Mucosa of stomach (tissue), 1 donor: ENCODE results near the gene TIPARP.

Source experiments
- H3K27me3 ChIP-seq: one replicate; pipeline ENCODE4 v1.7.0; 2013; ENCODE audit warnings: mild to moderate bottlenecking, low read length; ENCODE audit not compliant: control insufficient read depth, insufficient read depth
- H3K36me3 ChIP-seq: one replicate; pipeline ENCODE4 v1.7.0; 2013; ENCODE audit warnings: low read length; ENCODE audit not compliant: control insufficient read depth, insufficient read depth
- H3K4me1 ChIP-seq: one replicate; pipeline ENCODE4 v1.7.0; 2013; ENCODE audit warnings: mild to moderate bottlenecking, low read length; ENCODE audit not compliant: control insufficient read depth, insufficient read depth
- H3K4me3 ChIP-seq: one replicate; pipeline ENCODE4 v1.7.0; 2013; ENCODE audit warnings: low read length
- H3K9ac ChIP-seq: one replicate; pipeline ENCODE4 v1.7.0; 2013; ENCODE audit warnings: mild to moderate bottlenecking, low read length, moderate library complexity
- H3K9me3 ChIP-seq: one replicate; pipeline ENCODE4 v1.7.0; 2013; ENCODE audit warnings: mild to moderate bottlenecking, low read length, moderate library complexity; ENCODE audit not compliant: control insufficient read depth
- donor health status: Pancreatic carcinoma.

The TIPARP gene

DNA sequence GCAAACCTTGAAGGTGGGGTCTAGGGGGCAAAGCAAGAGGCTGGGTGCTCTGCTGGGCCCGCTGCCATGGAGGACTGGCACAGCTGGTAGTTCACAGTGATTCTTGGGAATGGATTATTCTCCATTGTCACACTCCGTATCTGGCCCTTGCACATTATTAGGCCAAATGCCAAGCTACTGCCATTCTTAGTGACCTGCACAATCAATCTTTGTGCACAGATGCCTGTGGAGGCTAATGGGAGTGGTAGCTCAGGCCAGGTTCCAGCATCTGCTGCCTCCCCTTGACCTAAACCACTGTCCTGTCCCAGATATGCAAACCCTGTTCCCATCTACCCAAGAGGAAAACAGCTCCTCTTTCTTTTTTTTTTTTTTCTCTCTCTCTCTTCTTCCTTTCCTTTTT, 67.5 kb downstream of the TIPARP start:
- no peak overlapping the region for H3K4me3 ChIP-seq
- no peak overlapping the region for H3K9ac ChIP-seq
- no peaks in the 10 kb centered on the region for H3K27me3 ChIP-seq
- no peaks in the 10 kb centered on the region for H3K36me3 ChIP-seq
- H3K9me3 ChIP-seq: no peaks in the 10 kb centered on the region
- peaks cover 6% of the 10 kb centered on the region for H3K4me1 ChIP-seq

DNA sequence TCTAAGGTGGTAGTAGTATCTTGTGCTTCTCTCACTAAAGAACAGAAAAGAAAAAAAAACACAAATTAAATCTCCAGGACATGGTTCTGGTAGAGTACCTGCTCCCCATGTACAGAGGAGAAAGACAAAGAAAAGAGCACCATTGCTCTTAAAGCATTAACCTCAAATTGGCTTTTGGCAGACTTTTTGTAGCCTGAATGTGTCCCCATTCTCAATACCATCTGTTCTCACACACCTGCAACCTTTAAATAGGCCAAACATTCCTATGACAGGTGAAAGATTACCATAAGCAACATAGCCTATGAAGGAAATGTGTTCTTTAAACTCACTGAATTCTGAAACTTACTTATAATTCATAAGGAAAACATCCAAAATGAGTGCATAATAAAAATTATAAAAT, 68.0 kb downstream of the TIPARP start:
- Histone ChIP-seq H3K36me3 (no peaks in the 10 kb centered on the region), H3K9ac (no peak overlapping the region), H3K4me3 (no peak overlapping the region), H3K9me3 (no peaks in the 10 kb centered on the region), H3K4me1 (peaks cover 6% of the 10 kb centered on the region), H3K27me3 (no peaks in the 10 kb centered on the region)

- peaks cover 6% of the 10 kb centered on the region for H3K4me1 ChIP-seq
- no peaks in the 10 kb centered on the region for H3K27me3 ChIP-seq
- no peak overlapping the region for H3K9ac ChIP-seq
- no peak overlapping the region for H3K4me3 ChIP-seq
- H3K9me3 ChIP-seq: no peaks in the 10 kb centered on the region
- H3K36me3 ChIP-seq: no peaks in the 10 kb centered on the region
Observed at GRCh38 chr3:156743859-156744258, 69.5 kb downstream of the TIPARP start.

GRCh38 chr3:156744631-156745030, 70.2 kb downstream of the TIPARP start:
- H3K4me1 ChIP-seq: peaks cover 6% of the 10 kb centered on the region
- no peaks in the 10 kb centered on the region for H3K27me3 ChIP-seq
- H3K9ac ChIP-seq: no peak overlapping the region
- H3K9me3 ChIP-seq: no peaks in the 10 kb centered on the region
- H3K4me3 ChIP-seq: no peak overlapping the region
- H3K36me3 ChIP-seq: no peaks in the 10 kb centered on the region

DNA sequence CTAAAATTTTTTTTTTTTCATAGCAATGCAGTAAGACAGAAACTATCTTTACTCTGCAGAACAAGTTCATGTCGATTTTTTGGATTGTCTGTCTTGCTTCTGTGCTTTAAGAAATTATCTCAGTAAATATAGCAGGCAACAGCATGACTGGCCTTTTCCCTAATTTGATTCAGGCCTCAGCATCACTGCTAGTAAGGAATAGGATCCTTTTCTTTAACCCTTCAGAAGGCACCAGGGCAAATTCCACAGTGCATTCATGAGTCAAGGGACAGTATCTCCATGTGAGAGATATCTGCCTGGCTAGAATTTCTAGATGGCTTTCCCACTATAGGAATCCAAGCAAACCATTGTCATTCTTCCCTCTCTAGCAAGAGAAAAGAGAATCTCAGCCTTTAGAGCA, 71.4 kb downstream of the TIPARP start:
- H3K9ac ChIP-seq: no peak overlapping the region
- H3K4me1 ChIP-seq: peaks cover 6% of the 10 kb centered on the region
- H3K9me3 ChIP-seq: no peaks in the 10 kb centered on the region
- H3K27me3 ChIP-seq: no peaks in the 10 kb centered on the region
- H3K36me3 ChIP-seq: no peaks in the 10 kb centered on the region
- no peak overlapping the region for H3K4me3 ChIP-seq

GRCh38 chr3:156747046-156747445, 72.7 kb downstream of the TIPARP start:
- H3K9ac ChIP-seq: no peak overlapping the region
- no peaks in the 10 kb centered on the region for H3K9me3 ChIP-seq
- no peak overlapping the region for H3K4me3 ChIP-seq
- H3K36me3 ChIP-seq: no peaks in the 10 kb centered on the region
- peaks cover 1% of the 10 kb centered on the region for H3K4me1 ChIP-seq
- H3K27me3 ChIP-seq: no peaks in the 10 kb centered on the region

DNA sequence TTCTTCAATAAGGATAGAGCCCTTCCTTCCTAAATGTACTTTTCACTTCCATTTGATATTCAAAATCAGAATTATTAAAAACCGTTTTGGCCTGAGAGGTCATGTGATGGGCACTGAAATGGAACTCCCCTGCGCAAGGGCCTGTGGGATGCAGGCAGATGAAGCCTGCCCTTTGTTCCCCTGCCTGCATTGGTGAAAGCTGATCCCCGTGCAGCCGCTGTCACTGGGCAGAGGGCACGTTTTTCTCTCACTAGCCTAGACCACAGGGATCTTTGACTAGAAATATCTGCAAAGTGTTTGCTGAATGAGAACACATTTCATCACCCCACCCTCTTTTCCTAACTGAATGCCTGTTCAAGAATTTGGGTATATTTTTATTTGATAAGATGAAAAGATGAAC, 74.9 kb downstream of the TIPARP start:
- no peak overlapping the region for H3K4me3 ChIP-seq
- H3K27me3 ChIP-seq: no peaks in the 10 kb centered on the region
- H3K9me3 ChIP-seq: no peaks in the 10 kb centered on the region
- H3K36me3 ChIP-seq: no peaks in the 10 kb centered on the region
- H3K9ac ChIP-seq: no peak overlapping the region
- H3K4me1 ChIP-seq: no peaks in the 10 kb centered on the region

DNA sequence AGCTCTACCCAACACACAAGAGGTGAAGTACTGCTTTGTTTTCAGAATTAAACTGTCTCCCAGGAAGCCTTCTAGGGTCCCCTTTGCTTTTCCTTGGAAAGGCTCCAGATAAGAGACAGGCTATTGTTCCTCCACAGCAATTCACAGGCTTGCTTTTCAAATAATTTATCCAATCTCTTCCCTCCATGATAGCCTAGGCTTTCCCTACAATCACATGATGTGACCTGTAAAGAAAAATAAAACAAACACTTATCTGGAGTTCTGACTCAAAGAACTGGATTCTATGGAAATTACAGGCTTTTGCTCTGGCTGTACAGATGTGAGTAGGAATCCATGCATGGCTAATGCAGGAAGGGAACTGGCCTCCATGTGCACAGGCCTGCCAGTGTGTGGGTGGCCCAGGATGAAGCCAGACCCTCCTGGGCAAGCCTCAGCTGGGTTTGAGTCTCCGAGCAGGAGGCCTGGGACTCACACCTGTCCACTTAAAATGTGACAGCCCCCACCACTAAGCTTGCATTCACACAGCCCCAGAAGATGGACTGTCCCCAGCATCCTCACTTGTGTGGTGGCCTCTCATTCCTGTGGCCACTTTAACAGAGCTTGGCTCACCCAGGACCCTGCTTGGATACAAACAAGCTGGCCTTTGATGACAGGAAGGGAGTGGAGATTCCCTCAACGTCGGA, 75.9 kb downstream of the TIPARP start:
- H3K36me3 ChIP-seq: no peaks in the 10 kb centered on the region
- no peaks in the 10 kb centered on the region for H3K27me3 ChIP-seq
- no peak overlapping the region for H3K9ac ChIP-seq
- no peaks in the 10 kb centered on the region for H3K9me3 ChIP-seq
- no peaks in the 10 kb centered on the region for H3K4me1 ChIP-seq
- H3K4me3 ChIP-seq: no peak overlapping the region

DNA sequence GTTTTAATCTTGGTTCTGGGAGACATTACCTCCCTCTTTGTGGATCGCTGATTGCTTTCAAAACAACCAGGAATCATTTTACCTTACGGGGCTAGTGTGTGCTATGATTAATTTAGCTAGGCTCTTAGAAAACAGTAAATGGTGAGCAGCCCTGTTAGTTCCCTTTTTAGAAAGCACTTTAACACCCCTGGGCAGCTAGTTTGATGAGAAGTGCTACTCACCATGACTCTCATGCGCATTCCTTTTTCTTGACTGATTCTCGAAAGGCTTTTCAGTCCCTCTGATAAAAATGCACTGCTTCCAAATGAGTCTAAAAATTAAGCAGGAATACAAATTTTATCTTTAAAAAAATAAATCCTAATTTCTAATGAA, 76.5 kb downstream of the TIPARP start:
- Histone ChIP-seq H3K4me3 (no peak overlapping the region), H3K4me1 (no peaks in the 10 kb centered on the region), H3K27me3 (no peaks in the 10 kb centered on the region)

GRCh38 chr3:156751461-156752025, 77.2 kb downstream of the TIPARP start:
- Histone ChIP-seq H3K36me3 (no peaks in the 10 kb centered on the region), H3K4me3 (no peak overlapping the region), H3K27me3 (no peaks in the 10 kb centered on the region), H3K9me3 (no peaks in the 10 kb centered on the region), H3K4me1 (no peaks in the 10 kb centered on the region), H3K9ac (no peak overlapping the region)

More for the DNA sequence above, 76.5 kb downstream of the TIPARP start:
- Histone ChIP-seq H3K36me3 (no peaks in the 10 kb centered on the region), H3K9me3 (no peaks in the 10 kb centered on the region), H3K9ac (no peak overlapping the region)
